ENCODE results near the gene PSME3IP1.

PSME3IP1 gene

GRCh38 chr16:57143149-57143921 lies 42.5 kb downstream of the PSME3IP1 start:
- peaks cover 38% of the 10 kb centered on the region for H3K4me1 Mint-ChIP-seq
- no peak overlapping the region for H3K4me3 Mint-ChIP-seq
- H3K27me3 Mint-ChIP-seq (ENCODE audit: low read depth) = peaks cover 4% of the 10 kb centered on the region
- no peak for TF ChIP-seq CTCF (IDR thresholded peaks at IDR 0.05; ENCODE audit: unreplicated experiment in 3 of 3)
- no peaks in the 10 kb centered on the region for H3K9me3 Mint-ChIP-seq
- H3K36me3 Mint-ChIP-seq (ENCODE audit: low read depth) = no peaks in the 10 kb centered on the region
- H3K27ac Mint-ChIP-seq = no peak overlapping the region

GRCh38 chr16:57141822-57142631 lies 43.8 kb downstream of the PSME3IP1 start:
- H3K9me3 Mint-ChIP-seq = no peaks in the 10 kb centered on the region
- H3K4me3 Mint-ChIP-seq = no peak overlapping the region
- TF ChIP-seq CTCF (IDR thresholded peaks at IDR 0.05; ENCODE audit: unreplicated experiment in 3 of 3) = no peak
- no peak overlapping the region for H3K27ac Mint-ChIP-seq
- H3K4me1 Mint-ChIP-seq = peaks cover 27% of the 10 kb centered on the region
- H3K36me3 Mint-ChIP-seq (ENCODE audit: low read depth) = no peaks in the 10 kb centered on the region
- peaks cover 4% of the 10 kb centered on the region for H3K27me3 Mint-ChIP-seq (ENCODE audit: low read depth)

GRCh38 chr16:57140931-57141668 lies 44.7 kb downstream of the PSME3IP1 start:
- no peak overlapping the region for H3K4me3 Mint-ChIP-seq
- H3K36me3 Mint-ChIP-seq (ENCODE audit: low read depth) = no peaks in the 10 kb centered on the region
- H3K27me3 Mint-ChIP-seq (ENCODE audit: low read depth) = peaks cover 4% of the 10 kb centered on the region
- no peak overlapping the region for H3K27ac Mint-ChIP-seq
- no peak for TF ChIP-seq CTCF (IDR thresholded peaks at IDR 0.05; ENCODE audit: unreplicated experiment in 3 of 3)
- H3K4me1 Mint-ChIP-seq = peaks cover 27% of the 10 kb centered on the region
- H3K9me3 Mint-ChIP-seq = no peaks in the 10 kb centered on the region

GRCh38 chr16:57138281-57138935 lies 47.4 kb downstream of the PSME3IP1 start:
- H3K27ac Mint-ChIP-seq = no peak overlapping the region
- H3K4me3 Mint-ChIP-seq = no peak overlapping the region
- no peak for TF ChIP-seq CTCF (IDR thresholded peaks at IDR 0.05; ENCODE audit: unreplicated experiment in 3 of 3)
- H3K27me3 Mint-ChIP-seq (ENCODE audit: low read depth) = peaks cover 4% of the 10 kb centered on the region
- H3K36me3 Mint-ChIP-seq (ENCODE audit: low read depth) = no peaks in the 10 kb centered on the region
- no peaks in the 10 kb centered on the region for H3K9me3 Mint-ChIP-seq
- peaks cover 23% of the 10 kb centered on the region for H3K4me1 Mint-ChIP-seq

GRCh38 chr16:57137566-57138273 lies 48.1 kb downstream of the PSME3IP1 start:
- H3K9me3 Mint-ChIP-seq = no peaks in the 10 kb centered on the region
- H3K4me1 Mint-ChIP-seq = peaks cover 22% of the 10 kb centered on the region
- no peak overlapping the region for H3K4me3 Mint-ChIP-seq
- no peaks in the 10 kb centered on the region for H3K36me3 Mint-ChIP-seq (ENCODE audit: low read depth)
- H3K27ac Mint-ChIP-seq = no peak overlapping the region
- TF ChIP-seq CTCF (IDR thresholded peaks at IDR 0.05; ENCODE audit: unreplicated experiment in 3 of 3) = no peak
- peaks cover 4% of the 10 kb centered on the region for H3K27me3 Mint-ChIP-seq (ENCODE audit: low read depth)

All from nephron (organoid).